Activated naive CD8-positive, alpha-beta T cell (primary cell): ENCODE measurements around the gene AOC1.
"Not testable (repeated sequence)": the region's sequence is repeated elsewhere in the genome, so short reads cannot be mapped to it uniquely, and the experiment has no call there.

Experiments
- H3K27ac Mint-ChIP-seq: one replicate; pipeline ENCODE4 v1.8.0; 2021; ENCODE audit warnings: mixed read lengths
- H3K27me3 Mint-ChIP-seq: one replicate; pipeline ENCODE4 v1.8.0; 2021; ENCODE audit warnings: mixed read lengths
- H3K36me3 Mint-ChIP-seq: one replicate; pipeline ENCODE4 v1.8.0; 2021; ENCODE audit warnings: mixed read lengths
- H3K4me1 Mint-ChIP-seq: one replicate; pipeline ENCODE4 v1.8.0; 2021; ENCODE audit warnings: low read depth, mixed read lengths
- H3K4me3 Mint-ChIP-seq: one replicate; pipeline ENCODE4 v1.8.0; 2021; ENCODE audit warnings: mild to moderate bottlenecking, mixed read lengths
- H3K9me3 Mint-ChIP-seq: one replicate; pipeline ENCODE4 v1.8.0; 2021; ENCODE audit warnings: low read depth, mixed read lengths

The AOC1 gene

DNA sequence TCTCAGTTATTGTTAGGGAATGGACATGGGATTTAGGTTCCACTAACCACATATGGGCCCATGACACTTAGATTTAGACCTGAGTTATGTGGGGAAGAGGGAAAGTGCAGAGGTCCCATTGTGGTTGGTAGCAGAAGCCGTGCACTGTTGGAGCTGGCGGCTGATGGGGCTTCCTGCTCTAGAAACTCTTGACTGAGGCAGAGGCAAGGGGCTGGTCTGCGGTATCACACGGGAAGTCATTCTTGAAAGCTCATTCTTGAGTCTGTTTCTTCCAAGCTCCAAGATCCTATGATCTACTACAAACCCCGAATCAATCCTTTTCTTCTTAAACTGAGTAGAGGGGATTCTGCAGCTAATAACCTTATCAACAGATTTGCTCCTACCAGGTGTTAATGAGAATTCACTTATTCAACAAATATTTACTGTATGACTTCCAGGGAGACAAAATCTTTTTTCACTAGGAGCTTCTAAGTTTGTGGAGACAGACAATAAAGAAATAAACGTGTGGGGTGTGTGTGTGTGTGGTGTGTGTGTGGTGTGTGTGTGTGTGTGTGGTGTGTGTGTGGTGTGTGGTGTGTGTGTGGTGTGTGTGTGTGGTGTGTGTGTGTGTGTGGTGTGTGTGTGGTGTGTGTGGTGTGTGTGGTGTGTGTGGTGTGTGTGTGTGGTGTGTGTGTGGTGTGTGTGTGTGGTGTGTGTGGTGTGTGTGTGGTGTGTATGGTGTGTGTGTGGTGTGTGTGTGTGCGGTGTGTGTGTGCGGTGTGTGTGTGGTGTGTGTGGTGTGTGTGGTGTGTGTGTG, 57.1 kb downstream of the AOC1 start:
- Mint-ChIP-seq H3K4me3 (no peak overlapping the region), H3K27ac (no peak overlapping the region)

GRCh38 chr7:150910305-150910995, 58.1 kb downstream of the AOC1 start:
- not testable (repeated sequence) for H3K36me3 Mint-ChIP-seq, H3K9me3 Mint-ChIP-seq, H3K4me3 Mint-ChIP-seq, H3K27ac Mint-ChIP-seq, H3K27me3 Mint-ChIP-seq
- H3K4me1 Mint-ChIP-seq = peaks cover 10% of the 10 kb centered on the region

More for the DNA sequence above, 57.1 kb downstream of the AOC1 start:
- H3K27me3 Mint-ChIP-seq = no peaks in the 10 kb centered on the region
- peaks cover 10% of the 10 kb centered on the region for H3K4me1 Mint-ChIP-seq
- H3K36me3 Mint-ChIP-seq = no peaks in the 10 kb centered on the region
- no peaks in the 10 kb centered on the region for H3K9me3 Mint-ChIP-seq

GRCh38 chr7:150910996-150911422, 58.7 kb downstream of the AOC1 start:
- Mint-ChIP-seq H3K9me3 (no peaks in the 10 kb centered on the region), H3K36me3 (no peaks in the 10 kb centered on the region), H3K4me1 (peaks cover 10% of the 10 kb centered on the region), H3K27ac (no peak overlapping the region), H3K27me3 (no peaks in the 10 kb centered on the region), H3K4me3 (no peak overlapping the region)
